EL (cell line): ENCODE measurements around the gene RAB27B.
A peak's percentile ranks its signal among the peaks of the same experiment; 100 is the strongest.
"Not testable (repeated sequence)": the region's sequence is repeated elsewhere in the genome, so short reads cannot be mapped to it uniquely, and the experiment has no call there.

Source experiments
- DNase-seq: peaks from one replicate; pipeline ENCODE4 v3.0.0-alpha.2; 2016

RAB27B gene

DNA sequence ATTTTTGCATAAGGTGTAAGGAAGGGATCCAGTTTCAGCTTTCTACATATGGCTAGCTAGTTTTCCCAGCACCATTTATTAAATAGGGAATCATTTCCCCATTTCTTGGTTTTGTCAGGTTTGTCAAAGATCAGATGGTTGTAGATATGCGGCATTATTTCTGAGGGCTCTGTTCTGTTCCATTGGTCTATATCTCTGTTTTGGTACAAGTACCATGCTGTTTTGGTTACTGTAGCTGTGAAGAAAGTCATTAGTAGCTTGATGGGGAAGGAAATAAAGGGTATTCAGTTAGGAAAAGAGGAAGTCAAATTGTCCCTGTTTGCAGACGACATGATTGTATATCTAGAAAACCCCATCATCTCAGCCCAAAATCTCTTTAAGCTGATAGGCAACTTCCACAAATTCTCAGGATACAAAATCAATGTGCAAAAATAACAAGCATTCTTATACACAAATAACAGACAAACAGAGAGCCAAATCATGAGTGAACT, 7.4 kb upstream of the RAB27B start:
- not testable (repeated sequence) for DNase-seq

DNA sequence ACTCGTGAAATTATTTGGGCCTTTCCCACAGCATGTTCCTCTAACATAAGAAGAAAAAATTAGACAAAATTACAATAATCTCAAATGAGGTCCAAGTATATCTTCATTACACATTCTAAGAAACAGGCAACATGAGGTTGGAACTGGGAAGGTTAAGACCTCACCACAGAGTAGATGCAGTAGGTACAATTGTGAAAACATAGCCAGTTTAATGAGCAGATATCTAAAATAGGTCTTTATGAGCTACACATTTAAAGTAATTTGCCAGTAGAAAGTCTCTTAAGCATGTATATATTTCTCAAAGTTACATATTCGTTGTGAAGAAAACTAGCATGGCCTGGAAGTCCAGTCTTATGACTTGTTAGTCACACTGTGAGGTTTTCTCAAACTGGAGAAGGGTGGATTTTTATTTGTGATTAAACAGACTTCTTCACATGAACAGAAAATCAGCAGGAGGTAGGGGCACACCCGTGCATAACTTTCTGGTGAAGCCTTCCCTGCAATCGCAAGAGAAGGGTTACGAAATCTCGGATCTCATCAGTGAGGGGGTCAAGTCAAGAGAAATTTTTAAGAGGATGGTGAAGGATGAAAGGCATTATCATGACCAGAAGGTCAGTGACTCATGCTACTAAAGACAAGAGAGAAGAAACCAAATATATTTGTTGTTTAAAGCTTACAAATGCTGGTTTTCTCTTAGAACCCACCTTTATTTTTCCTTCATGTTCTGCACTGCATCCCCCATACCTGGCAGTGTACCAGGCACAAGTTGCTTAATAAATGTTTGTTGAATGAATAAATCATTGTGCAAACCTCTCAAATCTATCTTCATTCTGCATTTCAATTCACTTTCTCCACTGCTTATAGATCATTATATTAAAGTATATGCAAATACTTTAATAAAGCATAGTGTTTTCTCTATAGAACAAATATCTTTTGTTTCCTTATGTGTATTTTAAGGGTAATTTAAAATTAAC, 5.1 kb upstream of the RAB27B start:
- DNase-seq: peak; percentile 95

DNA sequence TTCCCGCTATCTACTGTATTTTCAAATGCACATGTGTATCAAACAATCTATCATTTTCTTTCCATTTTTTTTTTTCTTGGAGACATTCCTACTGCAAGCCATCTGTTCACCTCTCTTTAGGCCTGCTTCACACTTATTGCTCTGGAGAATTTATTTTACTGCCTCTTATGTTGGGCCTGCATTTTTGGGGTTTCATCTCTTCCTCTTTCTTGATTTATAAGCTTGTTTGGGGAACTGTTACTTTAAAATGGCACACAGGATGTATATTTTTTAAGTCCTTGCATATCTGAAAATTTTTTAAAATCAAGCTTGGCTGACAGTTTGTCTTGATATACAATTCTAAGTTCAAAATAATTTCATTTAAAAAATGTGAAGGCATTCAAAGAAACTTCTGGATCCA, 3.5 kb upstream of the RAB27B start:
- DNase-seq: no peak

DNA sequence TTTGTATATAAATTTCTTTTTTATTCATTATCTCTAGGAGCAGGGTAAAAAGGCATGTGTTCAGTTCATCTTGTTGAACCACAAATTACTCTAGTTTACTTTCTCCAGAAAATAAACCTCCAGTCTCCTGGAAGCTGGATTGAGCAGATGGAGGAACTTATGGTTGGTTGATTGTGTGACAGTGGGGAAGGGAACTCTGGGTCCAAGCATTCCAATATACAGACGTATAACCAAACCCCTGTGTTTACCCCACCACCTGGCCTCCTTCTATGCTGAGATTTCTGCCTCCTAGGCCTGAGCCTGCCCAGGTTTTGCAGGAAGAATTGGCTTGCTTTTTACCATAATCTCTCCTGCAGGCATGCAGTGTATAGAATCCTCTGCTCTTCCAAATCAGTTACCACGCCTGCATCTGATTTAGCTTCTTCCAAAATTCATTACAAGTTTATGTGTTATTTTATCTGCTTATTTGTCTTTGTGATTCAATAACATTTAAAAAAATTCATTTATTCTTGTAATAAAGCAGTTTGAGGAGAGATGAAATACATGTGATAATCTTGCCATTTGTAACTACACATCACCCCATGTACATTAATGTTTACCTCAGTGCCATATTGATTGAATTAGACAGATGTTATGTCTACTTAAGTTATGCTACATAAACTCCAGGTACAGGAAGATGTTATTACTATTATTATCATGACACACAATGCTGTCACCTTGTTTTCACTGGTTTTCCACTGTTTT, 2.5 kb upstream of the RAB27B start:
- no peak for DNase-seq

DNA sequence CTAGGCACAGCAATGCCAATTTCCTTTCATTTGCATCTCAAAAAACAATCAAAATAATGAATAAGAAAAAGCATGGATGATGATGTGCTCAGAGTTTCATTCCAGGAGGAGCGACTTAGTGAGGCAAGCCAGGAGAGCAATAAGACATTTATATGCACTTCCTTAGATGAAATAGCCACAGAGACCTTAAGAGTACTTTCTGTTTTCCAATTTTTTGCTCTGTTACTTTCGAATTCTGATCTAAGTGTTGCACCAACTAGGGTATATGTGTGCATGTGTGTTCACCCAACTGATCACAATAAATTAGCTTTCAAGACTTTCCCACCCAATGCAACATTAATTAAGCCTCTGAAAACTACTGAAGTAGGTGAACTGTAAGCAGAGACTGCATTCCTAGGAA, 709 bp downstream of the RAB27B start:
- DNase-seq: no peak

DNA sequence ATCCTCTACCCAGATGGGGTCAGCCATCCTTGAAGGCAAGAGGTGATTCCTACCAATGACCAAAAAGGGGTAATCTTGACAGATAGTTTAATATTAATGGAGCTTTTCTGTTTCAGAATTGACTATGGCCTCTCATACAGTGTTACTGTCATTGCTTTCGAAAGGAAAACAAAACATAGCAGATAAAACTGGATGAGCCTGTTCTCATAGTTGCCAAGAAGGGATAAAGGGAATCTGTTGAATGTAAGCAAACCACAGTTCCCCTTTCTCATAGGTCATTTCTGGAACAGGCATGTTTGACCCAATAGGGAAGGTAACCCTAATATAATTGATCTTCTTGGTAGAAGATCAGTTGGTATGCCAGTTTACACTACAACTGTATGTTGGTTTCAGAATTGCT, 1.6 kb downstream of the RAB27B start:
- DNase-seq: no peak

DNA sequence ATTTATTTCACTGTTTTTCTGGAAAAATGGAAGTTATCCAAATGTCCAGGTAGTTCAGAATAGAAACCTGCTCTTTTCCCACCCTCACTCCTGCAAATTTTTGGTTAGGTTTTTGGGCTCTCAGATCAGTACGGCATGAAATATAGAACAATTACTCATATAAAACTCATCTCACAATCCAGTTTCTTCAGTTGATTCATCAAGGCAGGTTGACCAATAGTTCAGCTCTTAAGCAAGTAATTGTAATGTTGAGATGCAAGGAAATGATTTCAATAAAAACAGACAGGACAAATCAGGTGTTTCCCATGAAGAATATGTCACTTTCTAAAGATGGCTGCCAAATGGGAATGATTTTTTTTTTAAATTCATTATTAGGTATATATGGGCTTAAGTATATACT, 2.0 kb downstream of the RAB27B start:
- DNase-seq: no peak

DNA sequence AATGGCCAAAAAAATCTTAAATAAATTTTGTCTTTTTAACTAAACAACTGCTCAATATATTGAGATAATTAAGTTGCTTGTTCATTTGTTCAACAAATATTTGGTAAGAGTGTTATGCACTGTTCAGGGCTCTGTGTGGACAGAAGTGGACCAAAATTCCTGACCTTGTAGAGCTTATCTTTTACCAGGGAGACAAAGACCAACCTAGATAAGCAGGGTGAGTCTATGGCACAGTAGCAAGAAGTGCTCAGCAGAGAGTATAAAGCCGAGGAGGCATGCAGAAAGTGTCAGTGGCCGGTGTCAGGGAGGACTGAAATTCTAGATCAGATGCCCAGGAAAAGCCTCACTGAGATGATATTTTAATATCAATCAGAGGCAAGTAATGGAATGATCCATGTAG, 2.6 kb downstream of the RAB27B start:
- no peak for DNase-seq

DNA sequence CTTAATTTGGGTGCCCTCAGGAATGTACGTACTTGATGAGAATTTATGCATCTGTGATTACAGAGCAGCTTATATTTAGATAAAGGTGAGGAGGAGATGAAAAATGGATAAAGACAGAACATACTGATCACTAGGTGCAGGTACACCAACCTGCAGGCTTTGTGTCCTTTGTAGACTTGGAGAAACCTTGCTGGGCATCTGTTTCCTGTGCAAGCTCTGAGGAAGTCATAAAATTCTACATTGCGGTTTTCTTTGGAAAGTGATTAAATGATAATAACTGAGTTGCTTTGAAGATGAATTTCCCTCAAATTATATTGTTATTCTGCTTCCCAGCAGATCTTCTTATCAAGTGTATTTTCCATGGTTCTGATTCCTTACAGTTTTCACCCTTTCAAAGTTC, 7.7 kb downstream of the RAB27B start:
- no peak for DNase-seq

DNA sequence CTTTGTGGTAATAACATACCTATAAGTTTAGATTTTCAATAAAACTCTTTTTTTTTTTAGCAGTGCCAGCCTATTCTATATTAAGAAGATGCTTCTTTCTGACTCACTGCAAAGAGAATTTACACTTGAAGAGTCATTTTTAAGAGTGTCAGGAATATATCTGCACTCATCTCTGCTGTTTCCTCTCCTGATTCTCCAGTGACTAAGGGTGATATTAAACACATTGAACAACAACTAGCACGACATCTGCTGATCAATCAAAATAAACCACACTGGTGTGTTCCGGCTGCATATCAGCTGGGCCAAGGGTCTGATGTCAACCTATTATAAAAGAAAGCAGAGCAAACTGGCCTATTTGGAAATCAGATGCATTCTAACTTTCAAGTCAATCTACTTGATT, 15.0 kb downstream of the RAB27B start:
- DNase-seq: peak; percentile 21

DNA sequence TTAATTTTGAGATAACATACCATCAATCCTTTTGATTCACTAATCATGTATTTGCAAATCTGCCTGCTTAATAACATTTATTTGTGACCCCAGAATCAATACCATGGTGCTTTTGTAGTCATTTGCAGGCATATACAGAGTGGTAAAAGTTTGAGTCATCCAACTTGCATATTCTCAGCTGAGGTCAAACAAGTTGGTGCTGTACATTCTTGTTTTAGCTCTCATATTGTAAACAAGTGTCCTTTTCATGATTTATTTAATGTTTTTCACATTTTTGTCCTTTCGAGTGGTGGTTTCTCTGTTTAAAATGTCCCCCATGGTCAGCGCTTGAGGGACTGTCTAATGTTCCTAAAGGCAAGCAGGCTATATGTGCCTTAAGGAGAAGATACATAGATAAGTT, 17.5 kb downstream of the RAB27B start:
- DNase-seq: peak; percentile 27

DNA sequence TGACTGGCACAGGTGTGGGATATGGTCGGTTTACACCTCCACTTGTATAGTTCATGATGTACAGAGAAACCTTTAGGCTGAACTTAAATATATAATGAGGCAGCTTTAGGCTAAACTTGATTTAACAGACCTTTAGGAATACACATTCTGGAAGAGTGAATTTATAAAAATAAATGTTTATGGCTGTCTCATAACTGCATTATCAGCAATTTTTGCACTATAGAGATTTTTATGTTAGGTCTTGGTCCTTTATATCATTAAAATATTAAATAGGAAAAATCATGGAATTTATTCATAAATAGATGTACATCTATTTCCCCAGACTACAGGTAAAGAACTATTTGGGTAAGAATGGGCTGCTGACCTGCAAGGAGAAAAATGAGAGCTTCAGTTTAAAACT, 19.8 kb downstream of the RAB27B start:
- no peak for DNase-seq

DNA sequence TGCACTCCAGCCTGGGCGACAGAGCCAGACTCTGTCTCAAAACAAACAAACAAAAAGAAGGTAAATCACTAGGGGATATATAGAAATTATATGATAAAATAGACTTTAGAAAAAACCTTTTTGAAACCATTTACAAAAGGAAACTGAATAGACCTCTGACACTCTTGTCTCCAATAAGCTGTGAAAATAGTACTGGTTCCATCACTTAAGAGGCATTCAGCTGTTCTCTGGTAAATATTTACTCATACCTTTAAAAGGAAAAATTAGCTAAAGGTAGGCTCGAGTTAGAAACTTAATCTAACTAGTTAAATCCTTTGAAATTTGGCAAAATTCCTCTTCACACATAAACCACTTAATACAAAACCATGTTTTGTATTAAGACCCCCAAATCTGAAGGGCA, 21.4 kb downstream of the RAB27B start:
- no peak for DNase-seq

DNA sequence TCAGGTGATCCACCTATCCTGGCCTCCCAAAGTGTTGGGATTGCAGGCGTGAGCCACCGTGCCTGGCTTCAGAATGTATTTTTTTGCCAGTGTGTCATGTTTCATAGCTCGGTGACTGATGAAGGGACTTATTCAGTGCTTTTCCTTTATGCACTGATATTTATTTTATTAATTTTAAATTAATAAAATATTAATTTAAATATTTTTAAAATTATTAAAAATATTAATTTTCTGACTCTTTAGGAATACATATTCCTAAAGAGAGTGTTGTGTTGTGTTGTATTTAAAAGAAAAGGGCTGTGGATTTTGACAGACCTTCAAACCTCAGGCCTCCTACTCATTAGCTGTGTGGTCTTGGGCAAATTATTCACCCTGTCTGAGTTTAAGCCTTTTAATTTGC, 22.3 kb downstream of the RAB27B start:
- DNase-seq: no peak

DNA sequence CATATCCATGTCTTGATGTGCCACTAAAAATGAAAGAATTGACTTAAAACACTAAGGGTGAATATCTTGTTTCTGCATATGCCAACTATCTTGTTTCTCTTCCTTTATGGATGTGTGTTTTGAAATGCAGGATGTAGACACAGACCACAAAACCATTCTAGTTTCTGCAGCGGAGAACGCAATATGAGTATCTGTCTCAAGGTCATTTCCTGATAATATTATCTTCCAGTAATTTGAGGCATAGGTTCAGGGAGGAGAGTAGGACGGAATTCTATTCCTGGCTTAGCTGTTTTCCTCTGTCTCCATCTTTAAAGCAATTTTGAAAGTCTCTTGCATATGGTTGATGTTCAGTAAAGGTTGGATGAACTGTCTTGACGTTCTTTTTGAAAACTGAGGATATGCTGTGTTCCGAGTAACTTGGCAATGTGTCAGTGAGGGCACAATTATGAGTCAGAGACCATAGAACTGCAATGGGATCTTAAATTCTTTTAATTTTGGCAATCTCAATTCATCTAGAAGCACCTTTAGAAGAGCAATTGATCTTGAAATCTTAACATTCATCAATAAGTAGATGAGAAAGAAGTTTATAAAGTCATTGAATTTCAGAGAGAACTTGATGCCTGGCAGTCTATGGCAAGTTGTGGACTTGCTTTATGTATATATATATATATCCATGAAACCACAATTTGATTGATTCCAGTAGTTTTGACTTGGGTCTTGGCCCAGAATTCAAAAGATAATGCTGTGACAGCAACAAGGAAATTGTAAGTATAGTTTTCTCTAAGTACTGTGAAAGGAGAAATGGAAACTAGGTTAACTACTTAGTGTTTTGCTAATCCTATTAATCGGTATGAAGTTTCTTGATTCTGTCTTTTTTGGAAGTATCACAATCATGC, 24.8 kb downstream of the RAB27B start:
- DNase-seq: no peak

DNA sequence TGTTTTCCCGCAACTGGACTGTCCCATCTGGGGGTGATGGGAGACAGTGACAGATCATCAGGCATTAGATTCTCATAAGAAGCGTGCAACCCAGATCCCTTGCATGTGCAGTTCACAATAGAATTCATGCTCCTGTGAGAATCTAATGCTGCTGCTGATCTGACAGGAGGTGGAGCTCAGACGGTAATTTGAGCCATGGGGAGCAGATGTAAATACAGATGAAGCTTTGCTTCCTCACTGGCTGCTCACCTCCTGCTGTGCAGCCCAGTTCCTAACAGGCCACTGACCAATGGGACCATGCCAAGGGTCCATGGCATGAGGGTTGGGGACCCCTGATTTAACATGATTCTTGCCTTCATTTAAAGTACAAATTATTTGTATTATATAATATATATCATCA, 26.8 kb downstream of the RAB27B start:
- not testable (repeated sequence) for DNase-seq

DNA sequence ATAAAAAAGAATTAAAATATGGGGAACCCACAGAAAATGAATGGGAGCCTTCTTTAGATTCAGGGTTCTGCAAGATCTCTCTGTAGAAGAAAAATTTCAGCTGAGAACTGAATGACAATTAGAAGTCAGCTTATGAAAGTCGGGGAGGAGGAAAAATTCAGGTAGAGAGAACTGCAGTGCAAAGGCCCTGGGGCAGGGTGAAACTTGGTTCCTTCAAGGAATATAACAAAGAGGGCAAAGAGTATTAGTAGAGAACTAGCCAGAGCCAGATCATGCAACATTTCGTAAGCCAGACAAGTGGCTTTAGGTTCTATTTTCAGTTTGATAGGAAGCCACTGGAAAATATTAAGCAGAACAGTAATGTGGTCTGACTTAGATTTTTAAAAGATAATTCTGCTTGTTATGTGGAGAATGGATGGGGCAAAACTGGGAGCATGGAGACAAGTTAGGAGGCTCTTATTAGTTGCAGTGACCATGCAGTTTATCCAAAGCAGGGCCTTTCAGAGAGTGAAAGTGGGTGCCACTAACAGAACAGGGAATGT, 27.9 kb downstream of the RAB27B start:
- DNase-seq: no peak

DNA sequence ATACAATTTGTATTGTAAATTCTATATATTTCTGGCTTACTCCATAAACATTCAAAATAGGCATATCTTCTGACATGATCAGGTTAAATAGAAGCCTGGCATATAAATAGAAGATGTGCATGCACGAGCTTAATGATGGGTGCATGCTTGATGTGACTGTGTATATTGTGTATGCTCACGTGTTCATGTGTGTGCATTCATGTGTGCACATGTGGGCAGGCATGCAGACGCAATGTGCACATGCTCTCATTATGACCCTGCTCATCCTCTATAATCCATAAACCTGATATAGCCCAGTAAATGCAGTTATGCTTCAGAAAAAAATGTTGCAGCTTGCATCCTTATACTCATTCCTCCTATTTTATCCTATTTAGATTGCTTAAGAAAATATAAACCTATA, 29.2 kb downstream of the RAB27B start:
- no peak for DNase-seq

DNA sequence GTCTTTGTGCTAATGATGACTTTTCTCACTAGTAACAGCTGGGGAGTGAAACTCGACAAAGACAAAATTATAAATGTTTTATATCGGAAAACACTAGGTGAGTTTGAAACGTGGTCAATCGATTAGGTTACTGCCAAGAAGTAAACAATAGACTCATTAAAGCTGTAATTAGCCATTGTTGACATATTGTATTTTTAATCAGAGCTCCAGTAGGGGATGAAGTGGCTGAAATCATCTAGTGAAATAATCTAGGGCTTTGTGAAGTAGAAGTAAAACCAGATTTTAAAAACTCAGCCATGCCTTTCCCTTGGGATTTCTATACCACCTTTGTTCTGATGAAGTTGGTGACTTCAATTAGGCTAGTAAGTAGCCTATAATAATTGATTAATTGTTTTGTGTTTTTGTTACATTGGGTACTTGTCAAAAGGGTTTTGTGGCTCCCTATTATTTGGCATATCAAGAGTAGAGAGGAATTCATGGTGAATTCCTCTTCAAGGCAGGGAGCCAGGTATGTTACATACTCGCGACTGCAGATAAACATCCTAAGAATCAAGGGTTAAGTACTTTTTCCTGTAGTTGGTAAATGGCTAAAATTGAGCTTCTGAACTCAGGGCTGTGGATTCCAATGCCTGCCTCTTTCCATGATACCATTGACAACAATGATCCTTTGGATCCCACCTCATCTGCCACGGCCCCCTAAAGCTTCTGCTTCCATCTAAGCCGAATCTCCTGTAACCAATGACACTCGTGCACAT, 31.6 kb downstream of the RAB27B start:
- DNase-seq: no peak

DNA sequence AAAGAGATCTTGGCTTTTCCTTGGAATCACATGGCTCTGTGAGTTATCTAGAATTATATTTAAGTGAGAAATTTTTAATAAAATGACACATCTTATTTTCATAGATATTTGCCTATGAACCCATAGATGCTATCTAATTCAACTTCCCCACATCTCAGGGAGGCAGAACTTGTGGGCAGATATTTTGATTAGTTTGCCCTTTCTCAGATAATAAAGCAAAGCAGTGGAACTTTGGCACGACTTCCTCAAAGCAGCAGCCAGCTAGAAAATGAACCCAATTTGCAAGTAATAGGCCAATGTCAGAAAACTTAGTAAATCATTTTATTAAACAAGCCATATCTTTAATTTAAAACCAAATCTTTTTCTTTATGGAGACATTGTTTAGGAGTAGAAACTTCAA, 32.7 kb downstream of the RAB27B start:
- no peak for DNase-seq

DNA sequence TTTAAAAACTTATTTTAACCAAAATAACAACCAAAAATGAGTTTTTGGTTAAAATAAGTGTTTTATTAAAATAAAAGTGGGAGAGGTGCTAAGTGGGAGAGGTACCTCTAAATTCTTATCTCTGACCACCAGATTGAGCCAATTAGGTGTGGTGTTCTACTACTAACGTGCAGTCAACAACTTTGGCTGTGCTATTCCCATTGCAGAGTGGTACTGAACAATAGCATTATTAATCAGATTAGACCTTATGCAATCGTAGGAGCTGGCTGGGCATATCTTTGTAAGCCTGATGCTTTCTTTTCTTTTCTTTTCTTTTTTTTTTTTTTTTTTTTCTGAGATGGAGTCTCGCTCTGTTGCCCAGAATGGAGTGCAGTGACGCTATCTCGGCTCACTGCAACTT, 38.9 kb downstream of the RAB27B start:
- no peak for DNase-seq

DNA sequence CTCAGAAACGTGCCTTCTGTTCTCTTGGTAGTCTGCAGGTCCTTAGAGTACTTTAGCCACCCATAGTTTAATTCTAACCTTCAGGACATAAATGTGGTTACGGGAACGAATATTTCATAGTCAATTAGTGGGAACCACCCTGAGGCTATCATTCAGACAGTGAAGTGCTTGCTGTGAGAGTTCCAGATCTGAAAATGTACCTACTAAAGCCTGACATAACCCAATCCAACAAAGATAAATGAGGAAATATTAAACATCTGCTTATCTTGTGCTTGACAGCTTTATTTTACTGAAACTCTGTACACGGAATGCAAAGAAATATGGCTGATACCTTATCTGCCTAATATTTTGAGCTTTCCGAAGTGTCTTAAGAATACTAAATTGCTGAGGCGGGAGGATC, 43.0 kb downstream of the RAB27B start:
- no peak for DNase-seq
